GM18907 (cell line): ENCODE data around the gene POTEE.
"Not testable (repeated sequence)": the region's sequence is repeated elsewhere in the genome, so short reads cannot be mapped to it uniquely, and the experiment has no call there.

ENCODE experiments used
- ATAC-seq: cut with Tn5 transposase; IDR thresholded peaks from one replicate; pipeline ENCODE4 v1.9.1; 2021; ENCODE audit warnings: mild to moderate bottlenecking, moderate library complexity; ENCODE audit not compliant: unreplicated experiment

The POTEE gene

GRCh38 chr2:131209030-131209772, at the start of gene POTEE:
POTEE (plus strand) TSS chr2:131209536; CDS start chr2:131218403, 8,867 bp downstream.
- ATAC-seq: not testable (repeated sequence)

- ATAC-seq: not testable (repeated sequence)
These were observed 43.8 kb upstream of the POTEE start for GRCh38 chr2:131165562-131165961.

GRCh38 chr2:131168538-131168937, 40.8 kb upstream of the POTEE start:
- no peak for ATAC-seq

- not testable (repeated sequence) for ATAC-seq
These were observed 31.3 kb upstream of the POTEE start for GRCh38 chr2:131178050-131178449.

- not testable (repeated sequence) for ATAC-seq
These were observed 30.5 kb upstream of the POTEE start for GRCh38 chr2:131178721-131179418.

GRCh38 chr2:131181451-131181850, 27.9 kb upstream of the POTEE start:
- not testable (repeated sequence) for ATAC-seq

- not testable (repeated sequence) for ATAC-seq
These were observed 15.9 kb upstream of the POTEE start for GRCh38 chr2:131193421-131193820.

- not testable (repeated sequence) for ATAC-seq
These were observed 13.2 kb upstream of the POTEE start for GRCh38 chr2:131196186-131196585.

- no peak for ATAC-seq
These were observed 8.2 kb upstream of the POTEE start for GRCh38 chr2:131201098-131201497.

GRCh38 chr2:131207839-131208238, 1.5 kb upstream of the POTEE start:
- not testable (repeated sequence) for ATAC-seq

- not testable (repeated sequence) for ATAC-seq
These were observed 403 bp downstream of the POTEE start for GRCh38 chr2:131209773-131210104.

- ATAC-seq: not testable (repeated sequence)
These were observed 1.3 kb downstream of the POTEE start for GRCh38 chr2:131210434-131211211.

- ATAC-seq: not testable (repeated sequence)
These were observed 8.1 kb downstream of the POTEE start for GRCh38 chr2:131217238-131217986.

GRCh38 chr2:131235543-131236449, 26.5 kb downstream of the POTEE start:
- ATAC-seq: not testable (repeated sequence)
